HL-60 (cell line): ENCODE measurements around the gene FSTL4.

ENCODE experiments used
- DNase-seq, 2 experiments: peaks; one replicate each; pipeline ENCODE4 v3.0.0-alpha.2; 2010 to 2020; ENCODE audit warnings: low read depth in 1 of 2, low spot score in 1 of 2
- H3K27ac ChIP-seq: fragments of 250-450 bp; sonication (Bioruptor Pico); replicated peaks from 2 replicates; pipeline ENCODE4 v1.5.1; 2020; ENCODE audit warnings: mild to moderate bottlenecking, moderate library complexity
- H3K27me3 ChIP-seq: fragments of 250-450 bp; sonication (Bioruptor Pico); 2 replicates; pipeline ENCODE4 v1.5.1; 2021; ENCODE audit warnings: mild to moderate bottlenecking, moderate library complexity; ENCODE audit not compliant: insufficient read depth, poor library complexity, severe bottlenecking
- H3K4me3 ChIP-seq: replicated peaks from 2 replicates; pipeline ENCODE4 v1.5.1; 2011; ENCODE audit warnings: mild to moderate bottlenecking, control low read depth, low read length; ENCODE audit not compliant: insufficient read depth
- CTCF ChIP-seq: IDR thresholded peaks from one replicate; pipeline ENCODE4 v1.5.1; 2011; ENCODE audit warnings: low read length, control low read depth, inconsistent platforms; ENCODE audit not compliant: insufficient read depth
- GABPA ChIP-seq: IDR thresholded peaks from 2 replicates; pipeline ENCODE4 v1.6.1; 2012; ENCODE audit warnings: low read depth
- POLR2AphosphoS5 ChIP-seq: IDR thresholded peaks from 2 replicates; pipeline ENCODE4 v1.6.1; 2012; ENCODE audit warnings: low read depth
- REST ChIP-seq: IDR thresholded peaks from 2 replicates; pipeline ENCODE4 v1.6.1; 2012; ENCODE audit warnings: low read depth; ENCODE audit not compliant: insufficient replicate concordance
- SPI1 ChIP-seq: IDR thresholded peaks from 2 replicates; pipeline ENCODE4 v1.6.1; 2012; ENCODE audit warnings: low read depth, mild to moderate bottlenecking, borderline replicate concordance

FSTL4 gene

GRCh38 chr5:133232435-133232834 lies 379.9 kb downstream of the FSTL4 start:
- TF ChIP-seq REST (no peak), POLR2AphosphoS5 (no peak), CTCF (no peak), GABPA (no peak), SPI1 (no peak)
- Histone ChIP-seq H3K27ac (no peak overlapping the region), H3K4me3 (no peak overlapping the region), H3K27me3 (no peaks in the 10 kb centered on the region)
- no peak for DNase-seq

GRCh38 chr5:133232011-133232410 lies 380.3 kb downstream of the FSTL4 start:
- H3K27me3 ChIP-seq: no peaks in the 10 kb centered on the region
- no peak overlapping the region for H3K27ac ChIP-seq
- TF ChIP-seq POLR2AphosphoS5 (no peak), SPI1 (peak; percentile 41; the same call in 1 of the 2 replicates)
- no peak for DNase-seq
- H3K4me3 ChIP-seq: no peak overlapping the region

- no peak for DNase-seq
- no peak overlapping the region for H3K4me3 ChIP-seq
Observed at GRCh38 chr5:133230823-133231578, 381.3 kb downstream of the FSTL4 start.

More at GRCh38 chr5:133230823-133231578, 381.3 kb downstream of the FSTL4 start:
- Histone ChIP-seq H3K27me3 (no peaks in the 10 kb centered on the region), H3K27ac (no peak overlapping the region)
- TF ChIP-seq GABPA: no peak
- no peak for TF ChIP-seq SPI1
- TF ChIP-seq CTCF: no peak
- no peak for TF ChIP-seq REST
- TF ChIP-seq POLR2AphosphoS5: no peak
